K562 (cell line): ENCODE data around the gene APOC4. TPM values are rescaled to one million over a fixed set of nuclear protein-coding genes. Genes with fewer than 3 reads are reported as not detected.
"Not testable (repeated sequence)": the region's sequence is repeated elsewhere in the genome, so short reads cannot be mapped to it uniquely, and the experiment has no call there.

Source experiments
- ARID1B ChIP-seq: fragments of 450-650 bp; IDR thresholded peaks from 2 replicates; pipeline ENCODE4 v1.6.1; 2016; ENCODE audit warnings: antibody characterized with exemption, mild to moderate bottlenecking, inconsistent platforms
- DPF2 ChIP-seq: fragments of 450-650 bp; IDR thresholded peaks from 2 replicates; pipeline ENCODE4 v1.6.1; 2016
- KLF1 ChIP-seq: fragments of 450-650 bp; IDR thresholded peaks from 2 replicates; pipeline ENCODE4 v1.6.1; 2016; ENCODE audit warnings: missing genetic modification characterization, missing compliant biosample characterization
- L3MBTL2 ChIP-seq: fragments of 450-650 bp; IDR thresholded peaks from 2 replicates; pipeline ENCODE4 v1.6.1; 2016; ENCODE audit warnings: mild to moderate bottlenecking, moderate library complexity
- MEF2D ChIP-seq: conservative IDR thresholded peaks from 2 replicates; pipeline ENCODE4 v1.6.1; 2016; ENCODE audit warnings: low read depth, missing genetic modification characterization, missing compliant biosample characterization
- NFRKB ChIP-seq: fragments of 450-650 bp; IDR thresholded peaks from 2 replicates; pipeline ENCODE4 v1.6.1; 2016; ENCODE audit warnings: low read depth
- NR2C1 ChIP-seq, 2 experiments: fragments of 450-650 bp; IDR thresholded peaks; 2 replicates each; pipeline ENCODE4 v1.6.1; 2017; ENCODE audit warnings: mild to moderate bottlenecking in 2 of 2, antibody characterized with exemption in 1 of 2, inconsistent platforms in 1 of 2, missing compliant biosample characterization in 1 of 2, missing genetic modification characterization in 1 of 2
- PTTG1 ChIP-seq: fragments of 450-650 bp; IDR thresholded peaks from 2 replicates; pipeline ENCODE4 v1.6.1; 2016; ENCODE audit warnings: low read depth, mild to moderate bottlenecking, missing genetic modification characterization, missing compliant biosample characterization
- SIN3A ChIP-seq, 2 experiments: fragments of 150-350 bp in 1 of 2; IDR thresholded peaks; 2 replicates each; pipeline ENCODE4 v1.6.1; 2011 to 2016; ENCODE audit warnings: borderline replicate concordance in 2 of 2, low read depth in 2 of 2, low read length in 2 of 2, mild to moderate bottlenecking in 2 of 2, moderate library complexity in 2 of 2; ENCODE audit not compliant: control insufficient read depth in 1 of 2
- TCF3 ChIP-seq: sonication (generic); formaldehyde crosslinking; IDR thresholded peaks from 2 replicates; pipeline ENCODE4 v1.4.0; 2020; ENCODE audit warnings: mild to moderate bottlenecking, missing genetic modification reagents
- TOE1 ChIP-seq, 2 experiments: fragments of 450-650 bp in 1 of 2; sonication (generic) in 1 of 2; formaldehyde crosslinking in 1 of 2; IDR thresholded peaks; 2 replicates each; pipeline versions ENCODE4 v1.7.1 to v1.8.0; 2016 to 2022; ENCODE audit warnings: borderline replicate concordance in 2 of 2, mild to moderate bottlenecking in 2 of 2, antibody characterized with exemption in 1 of 2, inconsistent platforms in 1 of 2, low read depth in 1 of 2, missing genetic modification reagents in 1 of 2, moderate library complexity in 1 of 2
- ZNF592 ChIP-seq: fragments of 450-650 bp; IDR thresholded peaks from 2 replicates; pipeline ENCODE4 v1.6.1; 2017; ENCODE audit warnings: antibody characterized with exemption, mild to moderate bottlenecking
- polyA plus RNA-seq, 8 experiments: library from polyadenylated mRNA; depleted of rRNA in 4 of 8; stranded (reverse) in 5 of 8; unstranded in 3 of 8; fragments of >200 nt; fragmentation: Nextera tagmentation in 2 of 8; fragmentation: Illumina TruSeq in 1 of 8; extraction: Ambion mirVana in 2 of 8; extraction: Trizol in 1 of 8; gene quantifications; 2 replicates each; pipeline versions ENCODE4 v1.2.1 to v1.2.3, GENCODE V29; 2011 to 2014; ENCODE audit warnings: inconsistent platforms in 1 of 8, missing spikeins in 1 of 8
- total RNA-seq, 7 experiments: library from RNA; depleted of rRNA in 6 of 7; stranded (reverse); fragments of >200 nt in 6 of 7; fragmentation: Illumina TruSeq in 2 of 7; extraction: Trizol in 2 of 7; gene quantifications; 2 replicates each; pipeline versions ENCODE4 v1.2.1 to v1.2.3, GENCODE V29; 2011 to 2021; ENCODE audit warnings: low replicate concordance in 1 of 7
- TF ChIP-seq, protein P1 (sequence below): fragments of 450-650 bp; IDR thresholded peaks from 2 replicates; pipeline ENCODE4 v1.6.1; 2016; ENCODE audit warnings: low read depth

The APOC4 gene
- total and polyA plus RNA-seq, 9 of the 15 experiments (the other 6 are each of a cell fraction or from before 2014, with no cell fraction given), result 0.46 TPM; not detected in 8

GRCh38 chr19:44913512-44914432 lies 28.3 kb upstream of the APOC4 start (continued):
- TF ChIP-seq L3MBTL2 (peak; percentile 37), SIN3A (IDR thresholded peaks at IDR 0.05; ENCODE audit: borderline replicate concordance in 2 of 2, control insufficient read depth in 1 of 2, low read depth in 2 of 2, low read length in 2 of 2) (0 out of 4 replicates have a peak, but pooled peaks of 1 of the 2 experiments have one; percentile 14), TCF3 (CRISPR knock-in tag) (peak; percentile 79), NFRKB (peak; percentile 58), KLF1 (tag) (peak; percentile 92; the same call in 1 of the 2 replicates), NR2C1 (IDR thresholded peaks at IDR 0.05) (peak; percentile 91), NR2C1 (tag; IDR thresholded peaks at IDR 0.05) (peak; percentile 95), TOE1 (IDR thresholded peaks at IDR 0.05; ENCODE audit: borderline replicate concordance) (peak; percentile 27; the same call in 1 of the 2 replicates), MEF2D (tag) (peak; percentile 56; the same call in 1 of the 2 replicates), DPF2 (peak; percentile 88), PTTG1 (tag) (peak; percentile 30; the same call in 1 of the 2 replicates), ARID1B (peak; percentile 90), ZNF592 (peak; percentile 80)
- TF ChIP-seq TOE1 (CRISPR knock-in tag; IDR thresholded peaks at IDR 0.05; ENCODE audit: borderline replicate concordance, low read depth), result not testable (repeated sequence)
- TF ChIP-seq, protein P1, sequence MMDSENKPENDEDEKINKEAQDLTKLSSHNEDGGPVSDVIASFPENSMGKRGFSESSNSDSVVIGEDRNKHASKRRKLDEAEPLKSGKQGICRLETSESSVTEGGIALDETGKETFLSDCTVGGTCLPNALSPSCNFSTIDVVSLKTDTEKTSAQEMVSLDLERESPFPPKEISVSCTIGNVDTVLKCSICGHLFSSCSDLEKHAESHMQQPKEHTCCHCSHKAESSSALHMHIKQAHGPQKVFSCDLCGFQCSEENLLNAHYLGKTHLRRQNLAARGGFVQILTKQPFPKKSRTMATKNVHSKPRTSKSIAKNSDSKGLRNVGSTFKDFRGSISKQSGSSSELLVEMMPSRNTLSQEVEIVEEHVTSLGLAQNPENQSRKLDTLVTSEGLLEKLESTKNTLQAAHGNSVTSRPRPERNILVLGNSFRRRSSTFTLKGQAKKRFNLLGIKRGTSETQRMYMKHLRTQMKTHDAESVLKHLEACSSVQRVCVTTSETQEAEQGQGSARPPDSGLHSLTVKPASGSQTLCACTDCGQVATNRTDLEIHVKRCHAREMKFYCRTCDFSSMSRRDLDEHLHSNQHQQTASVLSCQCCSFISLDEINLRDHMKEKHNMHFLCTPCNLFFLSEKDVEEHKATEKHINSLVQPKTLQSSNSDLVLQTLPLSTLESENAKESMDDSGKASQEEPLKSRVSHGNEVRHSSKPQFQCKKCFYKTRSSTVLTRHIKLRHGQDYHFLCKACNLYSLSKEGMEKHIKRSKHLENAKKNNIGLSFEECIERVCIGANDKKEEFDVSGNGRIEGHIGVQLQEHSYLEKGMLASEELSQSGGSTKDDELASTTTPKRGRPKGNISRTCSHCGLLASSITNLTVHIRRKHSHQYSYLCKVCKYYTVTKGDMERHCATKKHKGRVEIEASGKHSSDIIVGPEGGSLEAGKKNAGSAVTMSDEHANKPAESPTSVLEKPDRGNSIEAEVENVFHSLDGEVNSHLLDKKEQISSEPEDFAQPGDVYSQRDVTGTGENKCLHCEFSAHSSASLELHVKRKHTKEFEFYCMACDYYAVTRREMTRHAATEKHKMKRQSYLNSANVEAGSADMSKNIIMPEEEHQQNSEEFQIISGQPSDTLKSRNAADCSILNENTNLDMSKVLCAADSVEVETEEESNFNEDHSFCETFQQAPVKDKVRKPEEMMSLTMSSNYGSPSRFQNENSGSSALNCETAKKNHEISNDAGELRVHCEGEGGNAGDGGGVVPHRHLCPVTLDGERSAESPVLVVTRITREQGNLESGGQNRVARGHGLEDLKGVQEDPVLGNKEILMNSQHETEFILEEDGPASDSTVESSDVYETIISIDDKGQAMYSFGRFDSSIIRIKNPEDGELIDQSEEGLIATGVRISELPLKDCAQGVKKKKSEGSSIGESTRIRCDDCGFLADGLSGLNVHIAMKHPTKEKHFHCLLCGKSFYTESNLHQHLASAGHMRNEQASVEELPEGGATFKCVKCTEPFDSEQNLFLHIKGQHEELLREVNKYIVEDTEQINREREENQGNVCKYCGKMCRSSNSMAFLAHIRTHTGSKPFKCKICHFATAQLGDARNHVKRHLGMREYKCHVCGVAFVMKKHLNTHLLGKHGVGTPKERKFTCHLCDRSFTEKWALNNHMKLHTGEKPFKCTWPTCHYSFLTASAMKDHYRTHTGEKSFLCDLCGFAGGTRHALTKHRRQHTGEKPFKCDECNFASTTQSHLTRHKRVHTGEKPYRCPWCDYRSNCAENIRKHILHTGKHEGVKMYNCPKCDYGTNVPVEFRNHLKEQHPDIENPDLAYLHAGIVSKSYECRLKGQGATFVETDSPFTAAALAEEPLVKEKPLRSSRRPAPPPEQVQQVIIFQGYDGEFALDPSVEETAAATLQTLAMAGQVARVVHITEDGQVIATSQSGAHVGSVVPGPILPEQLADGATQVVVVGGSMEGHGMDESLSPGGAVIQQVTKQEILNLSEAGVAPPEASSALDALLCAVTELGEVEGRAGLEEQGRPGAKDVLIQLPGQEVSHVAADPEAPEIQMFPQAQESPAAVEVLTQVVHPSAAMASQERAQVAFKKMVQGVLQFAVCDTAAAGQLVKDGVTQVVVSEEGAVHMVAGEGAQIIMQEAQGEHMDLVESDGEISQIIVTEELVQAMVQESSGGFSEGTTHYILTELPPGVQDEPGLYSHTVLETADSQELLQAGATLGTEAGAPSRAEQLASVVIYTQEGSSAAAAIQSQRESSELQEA, result peak; percentile 52; the same call in 1 of the 2 replicates
